GM23338 (cell line): ENCODE measurements around the gene SLF2.

Source experiments
- CREB1 ChIP-seq: fragments of 250-450 bp; sonication (Bioruptor Pico); IDR thresholded peaks from 2 replicates; pipeline ENCODE4 v1.5.0; 2020; ENCODE audit warnings: low read depth, mild to moderate bottlenecking, moderate library complexity
- EZH2 ChIP-seq: fragments of 200-600 bp; sonication (generic); IDR thresholded peaks from one replicate; pipeline ENCODE4 v1.8.0; 2017; ENCODE audit warnings: antibody characterized with exemption, mild to moderate bottlenecking, low read depth; ENCODE audit not compliant: unreplicated experiment
- EZH2phosphoT487 ChIP-seq: fragments of 200-600 bp; sonication (generic); IDR thresholded peaks from one replicate; pipeline ENCODE4 v1.8.1; 2018; ENCODE audit warnings: antibody characterized with exemption; ENCODE audit not compliant: unreplicated experiment
- JUNB ChIP-seq: IDR thresholded peaks from one replicate; pipeline ENCODE4 v1.6.1; 2016; ENCODE audit warnings: antibody characterized with exemption; ENCODE audit not compliant: unreplicated experiment
- NANOG ChIP-seq: IDR thresholded peaks from 2 replicates; pipeline ENCODE4 v1.6.1; 2016; ENCODE audit warnings: antibody characterized with exemption, borderline replicate concordance
- POLR2AphosphoS5 ChIP-seq: IDR thresholded peaks from 2 replicates; pipeline ENCODE4 v1.6.1; 2016; ENCODE audit warnings: antibody characterized with exemption, low read depth
- REST ChIP-seq: IDR thresholded peaks from one replicate; pipeline ENCODE4 v1.6.1; 2018; ENCODE audit warnings: antibody characterized with exemption; ENCODE audit not compliant: unreplicated experiment
- STAT1 ChIP-seq: IDR thresholded peaks from one replicate; pipeline ENCODE4 v1.6.1; 2016; ENCODE audit warnings: antibody characterized with exemption; ENCODE audit not compliant: unreplicated experiment
- ZNF114 ChIP-seq: fragments of 250-450 bp; sonication (Bioruptor Pico); IDR thresholded peaks from 2 replicates; pipeline ENCODE4 v1.5.0; 2020; ENCODE audit warnings: mild to moderate bottlenecking, moderate library complexity
- ZNF331 ChIP-seq: fragments of 250-450 bp; sonication (Bioruptor Pico); IDR thresholded peaks from 2 replicates; pipeline ENCODE4 v1.5.0; 2020; ENCODE audit warnings: low read depth, mild to moderate bottlenecking, moderate library complexity
- TF ChIP-seq, protein P1 (sequence below), 2 experiments: fragments of 200-600 bp in 1 of 2; sonication (generic) in 1 of 2; conservative IDR thresholded peaks; 2 replicates each; pipeline versions ENCODE4 v1.5.1 to v1.6.1; 2016 to 2017; ENCODE audit warnings: antibody characterized with exemption in 2 of 2, low read depth in 2 of 2, mild to moderate bottlenecking in 2 of 2, moderate library complexity in 1 of 2
- TF ChIP-seq, protein P2 (sequence below): fragments of 250-450 bp; sonication (Bioruptor Pico); IDR thresholded peaks from 2 replicates; pipeline ENCODE4 v1.5.0; 2020; ENCODE audit warnings: mild to moderate bottlenecking, moderate library complexity
- TF ChIP-seq, protein P3 (sequence below): IDR thresholded peaks from 2 replicates; pipeline ENCODE4 v1.6.1; 2016; ENCODE audit warnings: antibody characterized with exemption

- TF ChIP-seq JUNB (no peak), EZH2 (no peak), EZH2phosphoT487 (no peak), NANOG (no peak), CREB1 (CRISPR knock-in tag) (no peak), STAT1 (no peak), POLR2AphosphoS5 (no peak), REST (no peak), ZNF114 (CRISPR knock-in tag) (no peak), ZNF331 (CRISPR knock-in tag) (no peak)
- TF ChIP-seq, protein P1, sequence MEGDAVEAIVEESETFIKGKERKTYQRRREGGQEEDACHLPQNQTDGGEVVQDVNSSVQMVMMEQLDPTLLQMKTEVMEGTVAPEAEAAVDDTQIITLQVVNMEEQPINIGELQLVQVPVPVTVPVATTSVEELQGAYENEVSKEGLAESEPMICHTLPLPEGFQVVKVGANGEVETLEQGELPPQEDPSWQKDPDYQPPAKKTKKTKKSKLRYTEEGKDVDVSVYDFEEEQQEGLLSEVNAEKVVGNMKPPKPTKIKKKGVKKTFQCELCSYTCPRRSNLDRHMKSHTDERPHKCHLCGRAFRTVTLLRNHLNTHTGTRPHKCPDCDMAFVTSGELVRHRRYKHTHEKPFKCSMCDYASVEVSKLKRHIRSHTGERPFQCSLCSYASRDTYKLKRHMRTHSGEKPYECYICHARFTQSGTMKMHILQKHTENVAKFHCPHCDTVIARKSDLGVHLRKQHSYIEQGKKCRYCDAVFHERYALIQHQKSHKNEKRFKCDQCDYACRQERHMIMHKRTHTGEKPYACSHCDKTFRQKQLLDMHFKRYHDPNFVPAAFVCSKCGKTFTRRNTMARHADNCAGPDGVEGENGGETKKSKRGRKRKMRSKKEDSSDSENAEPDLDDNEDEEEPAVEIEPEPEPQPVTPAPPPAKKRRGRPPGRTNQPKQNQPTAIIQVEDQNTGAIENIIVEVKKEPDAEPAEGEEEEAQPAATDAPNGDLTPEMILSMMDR (conservative IDR thresholded peaks at IDR 0.05; ENCODE audit: low read depth in 2 of 2): no peak
- TF ChIP-seq, protein P2, sequence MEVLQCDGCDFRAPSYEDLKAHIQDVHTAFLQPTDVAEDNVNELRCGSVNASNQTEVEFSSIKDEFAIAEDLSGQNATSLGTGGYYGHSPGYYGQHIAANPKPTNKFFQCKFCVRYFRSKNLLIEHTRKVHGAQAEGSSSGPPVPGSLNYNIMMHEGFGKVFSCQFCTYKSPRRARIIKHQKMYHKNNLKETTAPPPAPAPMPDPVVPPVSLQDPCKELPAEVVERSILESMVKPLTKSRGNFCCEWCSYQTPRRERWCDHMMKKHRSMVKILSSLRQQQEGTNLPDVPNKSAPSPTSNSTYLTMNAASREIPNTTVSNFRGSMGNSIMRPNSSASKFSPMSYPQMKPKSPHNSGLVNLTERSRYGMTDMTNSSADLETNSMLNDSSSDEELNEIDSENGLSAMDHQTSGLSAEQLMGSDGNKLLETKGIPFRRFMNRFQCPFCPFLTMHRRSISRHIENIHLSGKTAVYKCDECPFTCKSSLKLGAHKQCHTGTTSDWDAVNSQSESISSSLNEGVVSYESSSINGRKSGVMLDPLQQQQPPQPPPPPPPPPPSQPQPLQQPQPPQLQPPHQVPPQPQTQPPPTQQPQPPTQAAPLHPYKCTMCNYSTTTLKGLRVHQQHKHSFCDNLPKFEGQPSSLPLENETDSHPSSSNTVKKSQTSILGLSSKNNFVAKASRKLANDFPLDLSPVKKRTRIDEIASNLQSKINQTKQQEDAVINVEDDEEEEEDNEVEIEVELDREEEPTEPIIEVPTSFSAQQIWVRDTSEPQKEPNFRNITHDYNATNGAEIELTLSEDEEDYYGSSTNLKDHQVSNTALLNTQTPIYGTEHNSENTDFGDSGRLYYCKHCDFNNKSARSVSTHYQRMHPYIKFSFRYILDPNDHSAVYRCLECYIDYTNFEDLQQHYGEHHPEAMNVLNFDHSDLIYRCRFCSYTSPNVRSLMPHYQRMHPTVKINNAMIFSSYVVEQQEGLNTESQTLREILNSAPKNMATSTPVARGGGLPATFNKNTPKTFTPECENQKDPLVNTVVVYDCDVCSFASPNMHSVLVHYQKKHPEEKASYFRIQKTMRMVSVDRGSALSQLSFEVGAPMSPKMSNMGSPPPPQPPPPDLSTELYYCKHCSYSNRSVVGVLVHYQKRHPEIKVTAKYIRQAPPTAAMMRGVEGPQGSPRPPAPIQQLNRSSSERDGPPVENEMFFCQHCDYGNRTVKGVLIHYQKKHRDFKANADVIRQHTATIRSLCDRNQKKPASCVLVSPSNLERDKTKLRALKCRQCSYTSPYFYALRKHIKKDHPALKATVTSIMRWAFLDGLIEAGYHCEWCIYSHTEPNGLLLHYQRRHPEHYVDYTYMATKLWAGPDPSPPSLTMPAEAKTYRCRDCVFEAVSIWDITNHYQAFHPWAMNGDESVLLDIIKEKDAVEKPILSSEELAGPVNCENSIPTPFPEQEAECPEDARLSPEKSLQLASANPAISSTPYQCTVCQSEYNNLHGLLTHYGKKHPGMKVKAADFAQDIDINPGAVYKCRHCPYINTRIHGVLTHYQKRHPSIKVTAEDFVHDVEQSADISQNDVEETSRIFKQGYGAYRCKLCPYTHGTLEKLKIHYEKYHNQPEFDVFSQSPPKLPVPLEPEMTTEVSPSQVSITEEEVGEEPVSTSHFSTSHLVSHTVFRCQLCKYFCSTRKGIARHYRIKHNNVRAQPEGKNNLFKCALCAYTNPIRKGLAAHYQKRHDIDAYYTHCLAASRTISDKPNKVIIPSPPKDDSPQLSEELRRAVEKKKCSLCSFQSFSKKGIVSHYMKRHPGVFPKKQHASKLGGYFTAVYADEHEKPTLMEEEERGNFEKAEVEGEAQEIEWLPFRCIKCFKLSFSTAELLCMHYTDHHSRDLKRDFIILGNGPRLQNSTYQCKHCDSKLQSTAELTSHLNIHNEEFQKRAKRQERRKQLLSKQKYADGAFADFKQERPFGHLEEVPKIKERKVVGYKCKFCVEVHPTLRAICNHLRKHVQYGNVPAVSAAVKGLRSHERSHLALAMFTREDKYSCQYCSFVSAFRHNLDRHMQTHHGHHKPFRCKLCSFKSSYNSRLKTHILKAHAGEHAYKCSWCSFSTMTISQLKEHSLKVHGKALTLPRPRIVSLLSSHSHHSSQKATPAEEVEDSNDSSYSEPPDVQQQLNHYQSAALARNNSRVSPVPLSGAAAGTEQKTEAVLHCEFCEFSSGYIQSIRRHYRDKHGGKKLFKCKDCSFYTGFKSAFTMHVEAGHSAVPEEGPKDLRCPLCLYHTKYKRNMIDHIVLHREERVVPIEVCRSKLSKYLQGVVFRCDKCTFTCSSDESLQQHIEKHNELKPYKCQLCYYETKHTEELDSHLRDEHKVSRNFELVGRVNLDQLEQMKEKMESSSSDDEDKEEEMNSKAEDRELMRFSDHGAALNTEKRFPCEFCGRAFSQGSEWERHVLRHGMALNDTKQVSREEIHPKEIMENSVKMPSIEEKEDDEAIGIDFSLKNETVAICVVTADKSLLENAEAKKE (CRISPR knock-in tag): no peak
- TF ChIP-seq, protein P3, sequence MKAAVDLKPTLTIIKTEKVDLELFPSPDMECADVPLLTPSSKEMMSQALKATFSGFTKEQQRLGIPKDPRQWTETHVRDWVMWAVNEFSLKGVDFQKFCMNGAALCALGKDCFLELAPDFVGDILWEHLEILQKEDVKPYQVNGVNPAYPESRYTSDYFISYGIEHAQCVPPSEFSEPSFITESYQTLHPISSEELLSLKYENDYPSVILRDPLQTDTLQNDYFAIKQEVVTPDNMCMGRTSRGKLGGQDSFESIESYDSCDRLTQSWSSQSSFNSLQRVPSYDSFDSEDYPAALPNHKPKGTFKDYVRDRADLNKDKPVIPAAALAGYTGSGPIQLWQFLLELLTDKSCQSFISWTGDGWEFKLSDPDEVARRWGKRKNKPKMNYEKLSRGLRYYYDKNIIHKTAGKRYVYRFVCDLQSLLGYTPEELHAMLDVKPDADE: no peak
These were observed 87.6 kb downstream of the SLF2 start for GRCh38 chr10:101000127-101000914.
